GOT3 (cell line): ENCODE measurements around the gene NRXN2.

Experiments
- DNase-seq: peaks from one replicate; lab custom pipeline; 2025; ENCODE audit warnings: mixed read lengths; lab: John Stamatoyannopoulos, UW

NRXN2 gene

GRCh38 chr11:64743591-64744543, 20.9 kb upstream of the NRXN2 start, which contains the start of gene RASGRP2:
Gene RASGRP2 (minus strand): TSS chr11:64744142. CDS start chr11:64742866, 1,276 bp downstream.
- DNase-seq, result no peak

GRCh38 chr11:64742889-64743590, 20.0 kb upstream of the NRXN2 start:
- peak; percentile 5 for DNase-seq

GRCh38 chr11:64742087-64742888, 19.3 kb upstream of the NRXN2 start:
- no peak for DNase-seq

- no peak for DNase-seq
These were observed 18.5 kb upstream of the NRXN2 start for GRCh38 chr11:64741375-64742086.

- no peak for DNase-seq
These were observed 16.9 kb upstream of the NRXN2 start for GRCh38 chr11:64739871-64740270.

GRCh38 chr11:64736654-64737053, 13.7 kb upstream of the NRXN2 start:
- no peak for DNase-seq

GRCh38 chr11:64735725-64736259, 12.8 kb upstream of the NRXN2 start:
- DNase-seq, result no peak

- DNase-seq, result no peak
These were observed 12.1 kb upstream of the NRXN2 start for GRCh38 chr11:64734811-64735724.

- DNase-seq, result no peak
These were observed 8.6 kb upstream of the NRXN2 start for GRCh38 chr11:64731601-64732000.

- DNase-seq, result no peak
These were observed 6.9 kb upstream of the NRXN2 start for GRCh38 chr11:64729851-64730382.

GRCh38 chr11:64728757-64729365, 5.9 kb upstream of the NRXN2 start:
- no peak for DNase-seq

- no peak for DNase-seq
These were observed 4.0 kb upstream of the NRXN2 start for GRCh38 chr11:64726867-64727530.

- no peak for DNase-seq
These were observed 3.2 kb upstream of the NRXN2 start for GRCh38 chr11:64726211-64726641.

GRCh38 chr11:64724863-64725532, 2.0 kb upstream of the NRXN2 start:
- DNase-seq, result no peak

GRCh38 chr11:64723907-64724862, 1.2 kb upstream of the NRXN2 start:
- no peak for DNase-seq

- DNase-seq, result no peak
These were observed 594 bp downstream of the NRXN2 start for GRCh38 chr11:64722141-64723065.
